BJ (cell line): Measurements from ENCODE around the gene EMILIN1. TPM values are rescaled to one million over a fixed set of nuclear protein-coding genes. Genes with fewer than 3 reads are reported as not detected.
A peak's percentile ranks its signal among the peaks of the same experiment; 100 is the strongest.

ENCODE experiments used
- CTCF ChIA-PET: fragments of 350-600 bp; formaldehyde crosslinking; extraction: SDS; loops from one replicate; lab custom pipeline; 2021; ENCODE audit warnings: antibody characterized with exemption, inconsistent platforms; lab: Yijun Ruan, JAX
- POLR2A ChIA-PET: fragments of 300-600 bp; sonication (Branson Sonifier 250); formaldehyde crosslinking; extraction: SDS; loops from one replicate; lab custom pipeline; 2021; ENCODE audit warnings: antibody characterized with exemption; lab: Charles Lee
- DNase-seq: peaks from one replicate; pipeline ENCODE4 v3.0.0-alpha.2; 2011; ENCODE audit warnings: low read depth
- H3K27me3 ChIP-seq: 2 replicates; pipeline ENCODE4 v1.6.0; 2011; ENCODE audit warnings: low read length; ENCODE audit not compliant: control insufficient read depth, insufficient read depth
- H3K36me3 ChIP-seq: 2 replicates; pipeline ENCODE4 v1.5.1; 2011; ENCODE audit warnings: low read length; ENCODE audit not compliant: control insufficient read depth, insufficient read depth
- H3K4me3 ChIP-seq: 2 replicates; pipeline ENCODE4 v1.5.1; 2011; ENCODE audit warnings: low read depth, mild to moderate bottlenecking, control low read depth, low read length
- CTCF ChIP-seq: IDR thresholded peaks from 2 replicates; pipeline ENCODE4 v1.5.1; 2011; ENCODE audit warnings: low read depth, mild to moderate bottlenecking, control low read depth, inconsistent platforms, low read length, moderate library complexity; ENCODE audit not compliant: insufficient read depth
- polyA plus RNA-seq: library from polyadenylated mRNA; depleted of rRNA; stranded (reverse); fragments of >200 nt; gene quantifications from 2 replicates; pipeline ENCODE4 v1.2.3, GENCODE V29; 2011

The EMILIN1 gene
- polyA plus RNA-seq, 1 experiment, result 81.3 TPM

- Histone ChIP-seq H3K4me3 (peak overlapping the region; percentile 66), H3K27me3 (no peaks in the 10 kb centered on the region), H3K36me3 (peaks cover 10% of the 10 kb centered on the region)
- no peak for DNase-seq
- CTCF ChIA-PET, result interaction anchor here (1.0 to 3.2 kb wide), 12 partner anchors 9 to 89 kb away, joined by 3 to 28 read pairs (median 6); partner anchors contain the start of genes KHK and TMEM214
- POLR2A ChIA-PET, result interaction anchor here (0.7 to 1.4 kb wide), 4 partner anchors 11 to 304 kb away, joined by 3 to 7 read pairs (median 3); partner anchors contain the start of gene EMILIN1
- TF ChIP-seq CTCF, result peak; percentile 53; the same call in 1 of the 2 replicates
Measured at GRCh38 chr2:27050281-27050995, 28.0 kb upstream of the EMILIN1 start.

- Histone ChIP-seq H3K27me3 (no peaks in the 10 kb centered on the region), H3K4me3 (peak within 1 kb of the TSS; percentile 66), H3K36me3 (peaks cover 14% of the 10 kb centered on the region)
- DNase-seq, result peak; percentile 86
- ChIA-PET CTCF (interaction anchor here (0.8 to 3.2 kb wide), 12 partner anchors 9 to 90 kb away, joined by 3 to 28 read pairs (median 5); partner anchors contain the start of genes KHK and TMEM214), POLR2A (interaction anchor here (1.1 to 1.4 kb wide), 3 partner anchors 11 to 28 kb away, joined by 3 to 7 read pairs (median 3); partner anchors contain the start of gene EMILIN1)
- TF ChIP-seq CTCF, result no peak
Measured at GRCh38 chr2:27050996-27051901, 27.2 kb upstream of the EMILIN1 start, which contains the start of gene AGBL5. AGBL5 (plus strand) TSS chr2:27051668; CDS start chr2:27052959, 1,291 bp downstream.

GRCh38 chr2:27051902-27052645, 26.3 kb upstream of the EMILIN1 start:
- Histone ChIP-seq H3K27me3 (no peaks in the 10 kb centered on the region), H3K4me3 (peak overlapping the region; percentile 66), H3K36me3 (peaks cover 14% of the 10 kb centered on the region)
- no peak for TF ChIP-seq CTCF
- ChIA-PET POLR2A (interaction anchor here (1.0 to 1.1 kb wide), 2 partner anchors 10 to 13 kb away, joined by 5 to 7 read pairs; no protein-coding TSS in a partner anchor), CTCF (interaction anchor here (0.5 to 3.2 kb wide), 8 partner anchors 10 to 404 kb away, joined by 3 to 28 read pairs (median 6); partner anchors contain the start of genes KHK and TMEM214)
- DNase-seq, result no peak

GRCh38 chr2:27053321-27053720, 25.1 kb upstream of the EMILIN1 start:
- Histone ChIP-seq H3K4me3 (no peak overlapping the region), H3K27me3 (no peaks in the 10 kb centered on the region), H3K36me3 (peaks cover 14% of the 10 kb centered on the region)
- ChIA-PET CTCF (interaction anchor here (0.7 kb wide), 1 partner anchor 24 kb away, joined by 3 read pairs; no protein-coding TSS in a partner anchor), POLR2A (no interaction called here)
- TF ChIP-seq CTCF, result no peak
- DNase-seq, result no peak
